ENCODE measurements around the gene GGA3.

The GGA3 gene

DNA sequence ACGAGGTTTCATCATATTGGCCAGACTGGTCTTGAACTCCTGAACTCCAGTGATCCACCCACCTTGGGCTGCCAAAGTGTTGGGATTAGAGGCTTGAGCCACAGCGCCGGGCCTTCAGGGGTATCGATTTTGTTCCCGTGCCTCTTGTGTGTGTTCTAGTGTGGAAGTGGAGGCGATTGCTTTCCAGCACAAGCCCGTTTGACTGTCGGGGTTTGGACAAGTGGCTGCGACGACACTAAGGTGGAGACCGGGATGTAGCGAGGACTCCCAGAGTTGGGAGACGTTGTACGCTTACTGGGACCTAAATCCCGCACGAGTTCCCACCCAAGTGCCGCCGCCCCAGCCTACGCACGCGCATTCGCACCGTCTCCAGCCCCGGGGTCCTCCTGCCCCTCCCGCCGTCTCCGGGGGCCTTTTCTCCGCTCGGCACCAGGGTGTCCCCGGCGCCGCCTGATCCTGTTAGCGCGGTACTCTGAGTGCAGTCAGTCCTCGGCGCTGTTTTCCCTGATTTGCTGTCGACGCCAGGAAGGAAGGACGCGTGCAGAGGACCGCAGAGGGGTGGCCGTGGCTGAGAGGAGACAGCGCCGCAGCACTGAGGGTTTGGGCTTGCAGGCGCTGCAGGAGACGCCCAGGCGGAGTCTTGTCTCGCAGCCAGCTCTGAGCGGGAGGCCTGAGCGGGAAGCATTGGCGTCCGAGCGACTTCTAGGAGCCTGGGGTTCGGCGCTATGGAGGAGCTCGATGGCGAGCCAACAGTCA is 56.2 kb downstream of the GGA3 start, which contains the start of gene NUP85:
Gene NUP85 (plus strand): TSS at position 643 of the 756 bp plus-strand sequence. CDS start 83 bp downstream, at position 726.
- TF ChIP-seq CTCF (IDR thresholded peaks at IDR 0.05; ENCODE audit: insufficient read depth, missing control alignments), result no peak
- DNase-seq (ENCODE audit: insufficient read length, low spot score) (peak; percentile 99), FAIRE-seq (no peak)

- DNase-seq (ENCODE audit: insufficient read length, low spot score), result no peak
- no peak for FAIRE-seq
- TF ChIP-seq CTCF (IDR thresholded peaks at IDR 0.05; ENCODE audit: insufficient read depth, missing control alignments), result no peak
Measured at GRCh38 chr17:75199886-75200618, 61.4 kb downstream of the GGA3 start.

GRCh38 chr17:75194879-75195278 is 66.5 kb downstream of the GGA3 start:
- DNase-seq (ENCODE audit: insufficient read length, low spot score), result no peak

GRCh38 chr17:75191584-75191983 is 69.8 kb downstream of the GGA3 start:
- TF ChIP-seq CTCF (IDR thresholded peaks at IDR 0.05; ENCODE audit: insufficient read depth, missing control alignments), result no peak
- no peak for FAIRE-seq
- no peak for DNase-seq (ENCODE audit: insufficient read length, low spot score)

More at GRCh38 chr17:75194879-75195278, 66.5 kb downstream of the GGA3 start:
- no peak for TF ChIP-seq CTCF (IDR thresholded peaks at IDR 0.05; ENCODE audit: insufficient read depth, missing control alignments)
- FAIRE-seq, result no peak

GRCh38 chr17:75188614-75189013 is 72.8 kb downstream of the GGA3 start:
- DNase-seq (ENCODE audit: insufficient read length, low spot score) (no peak), FAIRE-seq (no peak)
- TF ChIP-seq CTCF (IDR thresholded peaks at IDR 0.05; ENCODE audit: insufficient read depth, missing control alignments), result no peak

All from D721Med (cell line).